ENCODE results near the gene CNBD2.
"Not testable (repeated sequence)": the region's sequence is repeated elsewhere in the genome, so short reads cannot be mapped to it uniquely, and the experiment has no call there.

GRCh38 chr20:35952080-35952479, 16.3 kb upstream of the CNBD2 start:
- TF ChIP-seq POLR2AphosphoS5 (IDR thresholded peaks at IDR 0.05); CTCF (IDR thresholded peaks at IDR 0.05; ENCODE audit: poor library complexity, severe bottlenecking); RAD21 (conservative IDR thresholded peaks at IDR 0.05); EP300 (conservative IDR thresholded peaks at IDR 0.05; ENCODE audit: poor library complexity, severe bottlenecking); EZH2 (IDR thresholded peaks at IDR 0.05; ENCODE audit: borderline replicate concordance, insufficient read depth, low read length, poor library complexity, severe bottlenecking); REST (IDR thresholded peaks at IDR 0.05; ENCODE audit: borderline replicate concordance); TAF1 (IDR thresholded peaks at IDR 0.05; ENCODE audit: low read depth); SMC3 (conservative IDR thresholded peaks at IDR 0.05; ENCODE audit: poor library complexity); MXI1 (conservative IDR thresholded peaks at IDR 0.05; ENCODE audit: poor library complexity, severe bottlenecking): not testable (repeated sequence)

All from neural cell (in vitro differentiated cells).